Heart right ventricle (tissue), 16 donors: ENCODE results near the gene CDH15. TPM values are rescaled to one million over a fixed set of nuclear protein-coding genes. Genes with fewer than 3 reads are reported as not detected.
"Not testable (repeated sequence)": the region's sequence is repeated elsewhere in the genome, so short reads cannot be mapped to it uniquely, and the experiment has no call there.

Experiments
- ATAC-seq, 8 donors: fragments of 200-7000 bp; cut with Tn5 transposase; one replicate each; pipeline ENCODE4 v1.9.1; 2020; ENCODE audit warnings: mild to moderate bottlenecking in 8 of 8, moderate library complexity in 8 of 8, moderate number of reproducible peaks in 1 of 8
- DNase-seq, 2 donors: peaks; one replicate each; pipeline ENCODE4 v3.0.0-alpha.2; 2020
- H3K27ac ChIP-seq, 10 donors: fragments of 200-600 bp; sonication (generic) in 2 of 10; one replicate each; pipeline versions ENCODE4 v1.5.0 to v1.8.0; 2020 to 2022; ENCODE audit warnings: mild to moderate bottlenecking in 3 of 10
- H3K27me3 ChIP-seq, 7 donors: fragments of 200-600 bp; one replicate each; pipeline ENCODE4 v1.8.0; 2021 to 2022; ENCODE audit warnings: mild to moderate bottlenecking in 2 of 7
- H3K36me3 ChIP-seq, 9 donors: fragments of 200-600 bp; sonication (generic) in 1 of 9; one replicate each; pipeline versions ENCODE4 v1.5.0 to v1.8.0; 2020 to 2022; ENCODE audit warnings: mild to moderate bottlenecking in 2 of 9
- H3K4me1 ChIP-seq, 9 donors: fragments of 200-600 bp; sonication (generic) in 1 of 9; one replicate each; pipeline versions ENCODE4 v1.5.0 to v1.8.0; 2020 to 2022; ENCODE audit warnings: mild to moderate bottlenecking in 4 of 9
- H3K4me3 ChIP-seq, 10 donors: fragments of 200-600 bp; sonication (generic) in 2 of 10; one replicate each; pipeline versions ENCODE4 v1.5.0 to v1.8.0; 2020 to 2022; ENCODE audit warnings: mild to moderate bottlenecking in 7 of 10, moderate library complexity in 2 of 10
- H3K9me3 ChIP-seq, 11 donors: fragments of 200-600 bp in 10 of 11; sonication (generic) in 2 of 11; one replicate each; pipeline versions ENCODE4 v1.5.0 to v1.8.0; 2013 to 2022; ENCODE audit warnings: mild to moderate bottlenecking in 2 of 11, control low read depth in 1 of 11, moderate library complexity in 1 of 11
- CTCF ChIP-seq, 9 donors: fragments of 200-600 bp; sonication (generic) in 2 of 9; IDR thresholded peaks; one replicate each; pipeline versions ENCODE4 v1.5.0 to v1.8.0; 2021 to 2022; ENCODE audit warnings: antibody characterized with exemption in 9 of 9, mild to moderate bottlenecking in 5 of 9, moderate library complexity in 1 of 9
- WGBS, 2 donors: extraction: QIAGEN DNeasy Blood & Tissue Kit; methylation state at CpG; one replicate each; pipeline ENCODE4 v1.1.7; 2013; ENCODE audit warnings: inconsistent platforms in 1 of 2; 5-methylcytosine and 5-hydroxymethylcytosine counted together
- intact Hi-C, 10 donors: fragments of 100-400 bp; cut with DNase I; formaldehyde crosslinking; loops; one replicate each; pipeline versions ENCODE4 v1.11.1 to v1.14.2; 2022
- polyA plus RNA-seq, 2 donors: library from polyadenylated mRNA; stranded (reverse); fragments of 200-250 nt; gene quantifications; one replicate each; pipeline ENCODE4 v1.2.3, GENCODE V29; 2013
- total RNA-seq, 10 donors: library from RNA; stranded (reverse); fragmentation: NEBNext Ultra II Directional in 3 of 10; extraction: Animal tissue kit (Norgen Biotek cat#: 25700) in 3 of 10; gene quantifications; one replicate each; pipeline versions ENCODE4 v1.2.1 to v1.2.4, GENCODE V29; 2021 to 2023
- donor health status: Arrhythmogenic right ventricular cardiomyopathy.
- donor health status: ischemic (EF 13 %, LVEDD 7.1; RV severe dilation, severe dysfunction).
- donor health status: healthy with polysubstance abuse.
- donor health status: DM: no; HTN: yes; CAD: no.
- donor health status: DM: no; HTN: no; CAD: no.
- donor health status: ischemic (EF 25% LVEDD 6.9; RV normal size, moderate dysfunction).
- donor health status: ischemic (EF 25% LVEDD 5.7; RV mildly dilated, moderate dysfunction).
- donor health status: healthy.
- donor health status: DM: yes; HTN: yes; CAD: no.
- donor health status: Ischemic cardiomyopathy.
- donor health status: ischemic (EF 35%, LVEDD 5.7; RV mildly dilated, moderate dysfunction).
- donor health status: nonischemic (EF 11% LVEDD 7.7; RV severe dilation, severe dysfunction).
- donor health status: DM: yes; HTN: yes; CAD: no.
- donor health status: PGD.
- donor health status: ischemic (EF 29% LVEDD 5.4; RV normal size, mild dysfunction).
- donor health status: nonischemic (EF 23%, LVEDD 6.1; RV moderate dilation, normal function).

Gene CDH15
- total and polyA plus RNA-seq, 12 donors = 0.08 to 0.45 (median 0.16) TPM; not detected in 9

- H3K4me3 ChIP-seq = no peak overlapping the region
- no peak for DNase-seq
- no peaks in the 10 kb centered on the region for H3K9me3 ChIP-seq
- no peak overlapping the region for H3K27ac ChIP-seq
- peaks cover 0 to 4% (median under 1%) of the 10 kb centered on the region in 9 donors for H3K4me1 ChIP-seq
- intact Hi-C loops = loop anchor here in 6 of 10 donors (5.0 to 10.0 kb wide), 5 partner anchors 217 to 717 kb away; partner anchors contain the start of gene APRT (in 3 of the 6)
- peaks cover 0 to 32% (median 5%) of the 10 kb centered on the region in 7 donors for H3K27me3 ChIP-seq
- WGBS, 2 donors = 88 to 89% methylated on average over 40 of the region's 40 CpGs
- ATAC-seq = no peak
- no peaks in the 10 kb centered on the region for H3K36me3 ChIP-seq
- TF ChIP-seq CTCF (IDR thresholded peaks at IDR 0.05) = no peak
Measured at GRCh38 chr16:89161763-89162713, 9.5 kb upstream of the CDH15 start.

- H3K27me3 ChIP-seq = peaks cover under 1 to 44% (median 17%) of the 10 kb centered on the region in 7 donors
- no peak overlapping the region for H3K27ac ChIP-seq
- intact Hi-C loops = loop anchor here in 6 of 10 donors (5.0 to 10.0 kb wide), 5 partner anchors 218 to 718 kb away; partner anchors contain the start of gene APRT (in 3 of the 6)
- H3K36me3 ChIP-seq = no peaks in the 10 kb centered on the region
- DNase-seq = no peak
- 85 to 86% methylated on average over 9 of the region's 9 CpGs for WGBS, 2 donors
- peaks cover 0 to 9% (median 7%) of the 10 kb centered on the region in 9 donors for H3K4me1 ChIP-seq
- no peak overlapping the region for H3K4me3 ChIP-seq
- ATAC-seq = no peak
- no peak for TF ChIP-seq CTCF (IDR thresholded peaks at IDR 0.05)
- H3K9me3 ChIP-seq = no peaks in the 10 kb centered on the region
Measured at GRCh38 chr16:89163297-89163696, 8.3 kb upstream of the CDH15 start.

- intact Hi-C loops = loop anchor here in 6 of 10 donors (2.0 to 10.0 kb wide), 6 partner anchors 220 to 720 kb away; partner anchors contain the start of gene APRT (in 3 of the 6)
- TF ChIP-seq CTCF (IDR thresholded peaks at IDR 0.05) = no peak
- 55 to 57% methylated on average over 15 of the region's 15 CpGs for WGBS, 2 donors
- ATAC-seq = no peak
- Histone ChIP-seq H3K36me3 (no peaks in the 10 kb centered on the region), H3K27me3 (peaks cover 9 to 56% (median 29%) of the 10 kb centered on the region in 7 donors), H3K4me1 (peaks cover 0 to 9% (median 7%) of the 10 kb centered on the region in 9 donors), H3K4me3 (no peak overlapping the region), H3K27ac (no peak overlapping the region), H3K9me3 (no peaks in the 10 kb centered on the region)
- no peak for DNase-seq
Measured at GRCh38 chr16:89164436-89164835, 7.1 kb upstream of the CDH15 start.

GRCh38 chr16:89164847-89165680, 6.5 kb upstream of the CDH15 start:
- H3K9me3 ChIP-seq = no peaks in the 10 kb centered on the region
- H3K36me3 ChIP-seq = no peaks in the 10 kb centered on the region
- WGBS, 2 donors = 81 to 84% methylated on average over 20 of the region's 20 CpGs
- intact Hi-C loops = loop anchor here (2.0 to 10.0 kb wide), 9 partner anchors 220 to 723 kb away; partner anchors contain the start of gene APRT (in 3 of the 10)
- H3K27me3 ChIP-seq = peaks cover 14 to 62% (median 35%) of the 10 kb centered on the region in 7 donors
- peaks cover 0 to 9% (median 7%) of the 10 kb centered on the region in 9 donors for H3K4me1 ChIP-seq
- DNase-seq = no peak
- no peak overlapping the region for H3K27ac ChIP-seq
- TF ChIP-seq CTCF (IDR thresholded peaks at IDR 0.05) = no peak
- H3K4me3 ChIP-seq = no peak overlapping the region
- ATAC-seq = no peak

GRCh38 chr16:89165681-89165979, 5.9 kb upstream of the CDH15 start:
- intact Hi-C loops = loop anchor here (2.0 to 10.0 kb wide), 9 partner anchors 221 to 723 kb away; partner anchors contain the start of gene APRT (in 3 of the 10)
- H3K4me3 ChIP-seq, H3K27ac ChIP-seq, H3K9me3 ChIP-seq, ATAC-seq, DNase-seq, H3K36me3 ChIP-seq: not testable (repeated sequence)
- Histone ChIP-seq H3K4me1 (peaks cover 0 to 12% (median 9%) of the 10 kb centered on the region in 9 donors), H3K27me3 (peaks cover 14 to 68% (median 41%) of the 10 kb centered on the region in 7 donors)
- 73 to 75% methylated on average over 10 of the region's 10 CpGs for WGBS, 2 donors
